Measurements from ENCODE around the gene SLC1A6. TPM values are rescaled to one million over a fixed set of nuclear protein-coding genes. Genes with fewer than 3 reads are reported as not detected.

The SLC1A6 gene
- total and polyA plus RNA-seq, 5 experiments from 2014 or later, result not detected

Other genes with a start within 250 kb of the SLC1A6 start
- not detected for gene ADGRE2, start 201.3 kb downstream of the SLC1A6 start, total RNA-seq
- gene ADGRE2, start 201.3 kb downstream of the SLC1A6 start, polyA plus RNA-seq, result not detected
- not detected for gene OR7A5, start 144.7 kb downstream of the SLC1A6 start, total RNA-seq
- not detected for gene OR7A5, start 144.7 kb downstream of the SLC1A6 start, polyA plus RNA-seq
- not detected for gene OR7C1, start 144.7 kb downstream of the SLC1A6 start, total RNA-seq
- not detected for gene OR7C1, start 144.7 kb downstream of the SLC1A6 start, polyA plus RNA-seq
- gene OR7A10, start 130.9 kb downstream of the SLC1A6 start, total RNA-seq, result not detected
- not detected for gene OR7A10, start 130.9 kb downstream of the SLC1A6 start, polyA plus RNA-seq
- not detected for gene OR7A17, start 93.7 kb downstream of the SLC1A6 start, total RNA-seq
- gene OR7A17, start 93.7 kb downstream of the SLC1A6 start, polyA plus RNA-seq, result not detected
- gene OR7C2, start 38.4 kb downstream of the SLC1A6 start, total RNA-seq, result not detected
- gene OR7C2, start 38.4 kb downstream of the SLC1A6 start, polyA plus RNA-seq, result not detected
- not detected for gene CASP14, start 69.6 kb upstream of the SLC1A6 start, total RNA-seq
- not detected for gene CASP14, start 69.6 kb upstream of the SLC1A6 start, polyA plus RNA-seq
- gene OR1I1, start 102.3 kb upstream of the SLC1A6 start, total RNA-seq, result not detected
- not detected for gene OR1I1, start 102.3 kb upstream of the SLC1A6 start, polyA plus RNA-seq
- under 1 TPM; 0.22 to 0.60 TPM for gene SYDE1, start 127.5 kb upstream of the SLC1A6 start, total RNA-seq
- gene SYDE1, start 127.5 kb upstream of the SLC1A6 start, polyA plus RNA-seq, result under 1 TPM; 0.16 to 0.73 (median 0.26) TPM
- under 1 TPM in 1 of 2 experiments, not detected in 1; 0.05 TPM for gene NOTCH3, start 221.1 kb upstream of the SLC1A6 start, total RNA-seq
- gene NOTCH3, start 221.1 kb upstream of the SLC1A6 start, polyA plus RNA-seq, result not detected

All from naive thymus-derived CD8-positive, alpha-beta T cell (primary cell).